WTC11 (cell line): Measurements from ENCODE around the gene NECTIN3.

Source experiments
- AR ChIP-seq: fragments of 250-450 bp; sonication (Bioruptor Pico); IDR thresholded peaks from 2 replicates; pipeline ENCODE4 v1.9.0; 2021; ENCODE audit warnings: mild to moderate bottlenecking
- CBFB ChIP-seq: sonication (generic); formaldehyde crosslinking; IDR thresholded peaks from 2 replicates; pipeline ENCODE4 v1.8.1; 2022; ENCODE audit warnings: mild to moderate bottlenecking, low read depth, missing genetic modification reagents
- CREM ChIP-seq: sonication (generic); formaldehyde crosslinking; IDR thresholded peaks from 2 replicates; pipeline ENCODE4 v1.8.1; 2022; ENCODE audit warnings: mild to moderate bottlenecking, missing genetic modification reagents, moderate library complexity
- CTCF ChIP-seq: fragments of 200-600 bp; IDR thresholded peaks from 2 replicates; pipeline ENCODE4 v1.8.0; 2022; ENCODE audit warnings: antibody characterized with exemption
- E2F1 ChIP-seq: sonication (generic); formaldehyde crosslinking; IDR thresholded peaks from 2 replicates; pipeline ENCODE4 v1.8.0; 2022; ENCODE audit warnings: mild to moderate bottlenecking, missing genetic modification reagents
- ETV6 ChIP-seq: sonication (generic); formaldehyde crosslinking; IDR thresholded peaks from 2 replicates; pipeline ENCODE4 v1.8.1; 2022; ENCODE audit warnings: mild to moderate bottlenecking, missing genetic modification reagents
- GABPB1 ChIP-seq: sonication (generic); formaldehyde crosslinking; IDR thresholded peaks from 2 replicates; pipeline ENCODE4 v1.8.1; 2023; ENCODE audit warnings: mild to moderate bottlenecking, missing genetic modification reagents
- JUN ChIP-seq: sonication (generic); formaldehyde crosslinking; IDR thresholded peaks from 2 replicates; pipeline ENCODE4 v1.8.0; 2023; ENCODE audit warnings: mild to moderate bottlenecking, missing genetic modification reagents
- MAX ChIP-seq: sonication (generic); formaldehyde crosslinking; IDR thresholded peaks from 2 replicates; pipeline ENCODE4 v1.8.0; 2022; ENCODE audit warnings: mild to moderate bottlenecking, missing genetic modification reagents
- MYBL2 ChIP-seq: sonication (generic); formaldehyde crosslinking; IDR thresholded peaks from 2 replicates; pipeline ENCODE4 v1.8.1; 2023; ENCODE audit warnings: mild to moderate bottlenecking, moderate library complexity, missing genetic modification reagents
- NR3C1 ChIP-seq: sonication (generic); formaldehyde crosslinking; conservative IDR thresholded peaks from 2 replicates; pipeline ENCODE4 v1.8.1; 2023; ENCODE audit warnings: low read depth, mild to moderate bottlenecking, missing genetic modification reagents
- ZNF232 ChIP-seq: sonication (generic); formaldehyde crosslinking; IDR thresholded peaks from 2 replicates; pipeline ENCODE4 v1.8.0; 2022; ENCODE audit warnings: mild to moderate bottlenecking, missing genetic modification reagents

- TF ChIP-seq E2F1, result no peak
- TF ChIP-seq CTCF, result no peak
- TF ChIP-seq CBFB (CRISPR knock-in tag), result no peak
- no peak for TF ChIP-seq NR3C1 (CRISPR knock-in tag)
- no peak for TF ChIP-seq AR (CRISPR knock-in tag)
- TF ChIP-seq JUN (CRISPR knock-in tag), result no peak
- TF ChIP-seq MAX (CRISPR knock-in tag), result no peak
- TF ChIP-seq MYBL2 (CRISPR knock-in tag), result no peak
- TF ChIP-seq ETV6 (CRISPR knock-in tag), result no peak
- no peak for TF ChIP-seq GABPB1 (CRISPR knock-in tag)
- no peak for TF ChIP-seq ZNF232
- no peak for TF ChIP-seq CREM
These were observed 87.8 kb downstream of the NECTIN3 start for GRCh38 chr3:111159391-111159790.
